ENCODE measurements around the gene CDH4. TPM values are rescaled to one million over a fixed set of nuclear protein-coding genes. Genes with fewer than 3 reads are reported as not detected.

CDH4 gene
- total and polyA plus RNA-seq, 2 of the 8 experiments (the other 6 are each of a cell fraction or from before 2014, with no cell fraction given): 4.3 to 7.9 TPM

GRCh38 chr20:61628480-61628879, 376.4 kb downstream of the CDH4 start (continued):
- no peak for TF ChIP-seq CHD7 (IDR thresholded peaks at IDR 0.05; ENCODE audit: insufficient replicate concordance, low read length)
- TF ChIP-seq ZNF274 (IDR thresholded peaks at IDR 0.05; ENCODE audit: borderline replicate concordance, extremely low read depth, low read length): no peak

Data from H1 (cell line).